ENCODE data around the gene MET. TPM values are rescaled to one million over a fixed set of nuclear protein-coding genes. Genes with fewer than 3 reads are reported as not detected.

MET gene
- total RNA-seq, 4 donors from 2014 or later = 15.9 to 36.8 (median 28.7) TPM

GRCh38 chr7:116689790-116690259 is 17.8 kb downstream of the MET start:
- Histone ChIP-seq H3K27ac (peak overlapping the region in 3 of 4 donors; percentile 3 to 58 (median 47)), H3K4me3 (no peak overlapping the region), H3K4me1 (peaks cover 53 to 56% of the 10 kb centered on the region in 2 donors), H3K9me3 (no peaks in the 10 kb centered on the region), H3K27me3 (no peaks in the 10 kb centered on the region), H3K36me3 (no peaks in the 10 kb centered on the region)
- TF ChIP-seq CTCF (IDR thresholded peaks at IDR 0.05 in 4 of 5, conservative IDR thresholded peaks at IDR 0.05 in 1 of 5) = no peak
- no peak for TF ChIP-seq POLR2A (IDR thresholded peaks at IDR 0.05)
- no peak for DNase-seq
- no peak for ATAC-seq
- intact Hi-C loops (cut with DNase I; ENCODE audit: low total_unique reads) (no loop called here), in situ Hi-C loops (cut with MboI; ENCODE audit: low sequenced_read_pairs in 4 of 4) (no loop called here)

DNA sequence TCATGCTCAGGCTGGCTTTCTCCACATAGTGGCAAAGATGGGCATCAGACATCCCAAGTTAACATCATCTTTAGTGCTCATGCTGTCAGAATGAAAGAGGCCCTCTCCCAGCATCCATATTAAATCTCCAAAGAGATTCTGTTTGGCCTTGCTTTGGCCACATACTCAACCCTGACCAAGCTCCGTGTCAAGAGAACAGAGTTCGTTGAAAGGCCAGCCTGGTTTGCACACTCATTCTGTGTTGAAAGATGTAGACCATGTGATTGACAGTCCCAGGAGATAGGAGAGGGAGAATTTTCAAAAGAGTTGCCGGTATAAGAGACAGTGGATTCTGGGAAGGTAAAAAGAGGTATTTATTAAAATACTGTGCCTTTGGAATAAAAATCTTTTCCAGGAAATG is 19.7 kb downstream of the MET start:
- in situ Hi-C loops (cut with MboI; ENCODE audit: low sequenced_read_pairs in 4 of 4) = no loop called here
- TF ChIP-seq CTCF (IDR thresholded peaks at IDR 0.05 in 4 of 5, conservative IDR thresholded peaks at IDR 0.05 in 1 of 5) = no peak
- TF ChIP-seq POLR2A (IDR thresholded peaks at IDR 0.05) = no peak
- intact Hi-C loops (cut with DNase I; ENCODE audit: low total_unique reads) = no loop called here
- DNase-seq = peak in 1 of 2 donors; percentile 67
- ATAC-seq = peak; percentile 63 to 97
- Histone ChIP-seq H3K27me3 (no peaks in the 10 kb centered on the region), H3K27ac (peak overlapping the region; percentile 47 to 58 (median 52)), H3K4me1 (peaks cover 53 to 60% of the 10 kb centered on the region in 2 donors), H3K4me3 (no peak overlapping the region), H3K36me3 (no peaks in the 10 kb centered on the region), H3K9me3 (no peaks in the 10 kb centered on the region)

DNA sequence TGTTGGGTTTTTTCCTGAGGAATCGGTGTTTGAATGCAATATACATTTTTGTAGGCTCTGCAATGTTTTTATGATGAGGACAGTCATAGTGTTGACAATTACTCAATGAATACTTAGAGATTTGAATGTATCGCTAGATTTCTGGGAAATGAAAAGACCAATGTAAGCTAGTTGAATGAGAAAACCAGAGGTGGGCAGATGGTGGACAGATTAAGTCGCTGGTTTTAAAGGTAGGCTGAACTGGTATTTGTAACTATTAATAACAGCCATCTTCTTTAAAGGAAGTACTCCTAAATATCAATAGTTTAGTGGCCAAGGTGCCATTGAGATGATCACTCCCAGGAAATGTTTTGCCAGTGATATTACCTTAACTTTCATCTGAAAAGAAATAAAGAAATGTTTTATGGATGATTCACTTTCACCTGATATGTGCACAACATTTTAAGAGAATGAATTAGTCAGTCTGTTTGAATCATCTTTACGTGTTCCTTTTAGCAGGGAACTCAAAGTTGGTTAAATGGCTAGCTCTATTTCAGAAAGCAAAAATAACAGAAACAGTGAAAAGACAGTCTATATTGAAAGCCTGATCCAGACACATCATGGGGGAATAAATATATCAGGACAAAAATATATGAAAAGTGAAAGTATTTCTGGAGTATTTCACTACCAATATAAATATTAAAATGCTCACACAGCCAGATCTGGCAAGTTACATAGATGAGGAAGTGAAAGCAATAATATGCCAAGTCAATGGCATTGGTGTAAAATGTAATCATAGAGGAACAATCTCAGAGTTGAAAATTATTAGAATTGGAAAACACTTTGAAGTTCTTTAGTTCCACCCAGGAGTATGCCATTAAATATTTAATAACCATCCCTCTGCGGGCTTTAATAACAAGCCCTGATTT is 20.7 kb downstream of the MET start:
- ATAC-seq = no peak
- H3K9me3 ChIP-seq = no peaks in the 10 kb centered on the region
- H3K4me1 ChIP-seq = peaks cover 58 to 65% of the 10 kb centered on the region in 2 donors

GRCh38 chr7:116696707-116697106 is 24.7 kb downstream of the MET start:
- in situ Hi-C loops (cut with MboI; ENCODE audit: low sequenced_read_pairs in 4 of 4) (no loop called here), intact Hi-C loops (cut with DNase I; ENCODE audit: low total_unique reads) (no loop called here)
- DNase-seq (no peak), ATAC-seq (peak; percentile 35 to 44)
- no peak for TF ChIP-seq POLR2A (IDR thresholded peaks at IDR 0.05)
- TF ChIP-seq CTCF (IDR thresholded peaks at IDR 0.05 in 4 of 5, conservative IDR thresholded peaks at IDR 0.05 in 1 of 5) = no peak
- Histone ChIP-seq H3K4me1 (peaks cover 60 to 68% of the 10 kb centered on the region in 2 donors), H3K36me3 (no peaks in the 10 kb centered on the region), H3K27me3 (no peaks in the 10 kb centered on the region), H3K4me3 (no peak overlapping the region), H3K27ac (peak overlapping the region; percentile 70 to 75 (median 72)), H3K9me3 (no peaks in the 10 kb centered on the region)

More for the DNA sequence above, 20.7 kb downstream of the MET start:
- H3K36me3 ChIP-seq = no peaks in the 10 kb centered on the region
- in situ Hi-C loops (cut with MboI; ENCODE audit: low sequenced_read_pairs in 4 of 4) (no loop called here), intact Hi-C loops (cut with DNase I; ENCODE audit: low total_unique reads) (no loop called here)
- H3K27me3 ChIP-seq = no peaks in the 10 kb centered on the region
- TF ChIP-seq POLR2A (IDR thresholded peaks at IDR 0.05) (no peak), CTCF (IDR thresholded peaks at IDR 0.05 in 4 of 5, conservative IDR thresholded peaks at IDR 0.05 in 1 of 5) (no peak)
- no peak for DNase-seq
- H3K4me3 ChIP-seq = no peak overlapping the region
- H3K27ac ChIP-seq = peak overlapping the region; percentile 47 to 58 (median 52)

Data from gastrocnemius medialis (tissue), 4 donors.